NOMO-1 treated with dmso at 0.1 percent for 144 hours (cell line): ENCODE measurements around the gene TENT5A.
"Not testable (repeated sequence)": the region's sequence is repeated elsewhere in the genome, so short reads cannot be mapped to it uniquely, and the experiment has no call there.

Source experiments
- DNase-seq: peaks from one replicate; lab custom pipeline; 2025; ENCODE audit not compliant: unreplicated experiment; lab: John Stamatoyannopoulos, UW

The TENT5A gene

DNA sequence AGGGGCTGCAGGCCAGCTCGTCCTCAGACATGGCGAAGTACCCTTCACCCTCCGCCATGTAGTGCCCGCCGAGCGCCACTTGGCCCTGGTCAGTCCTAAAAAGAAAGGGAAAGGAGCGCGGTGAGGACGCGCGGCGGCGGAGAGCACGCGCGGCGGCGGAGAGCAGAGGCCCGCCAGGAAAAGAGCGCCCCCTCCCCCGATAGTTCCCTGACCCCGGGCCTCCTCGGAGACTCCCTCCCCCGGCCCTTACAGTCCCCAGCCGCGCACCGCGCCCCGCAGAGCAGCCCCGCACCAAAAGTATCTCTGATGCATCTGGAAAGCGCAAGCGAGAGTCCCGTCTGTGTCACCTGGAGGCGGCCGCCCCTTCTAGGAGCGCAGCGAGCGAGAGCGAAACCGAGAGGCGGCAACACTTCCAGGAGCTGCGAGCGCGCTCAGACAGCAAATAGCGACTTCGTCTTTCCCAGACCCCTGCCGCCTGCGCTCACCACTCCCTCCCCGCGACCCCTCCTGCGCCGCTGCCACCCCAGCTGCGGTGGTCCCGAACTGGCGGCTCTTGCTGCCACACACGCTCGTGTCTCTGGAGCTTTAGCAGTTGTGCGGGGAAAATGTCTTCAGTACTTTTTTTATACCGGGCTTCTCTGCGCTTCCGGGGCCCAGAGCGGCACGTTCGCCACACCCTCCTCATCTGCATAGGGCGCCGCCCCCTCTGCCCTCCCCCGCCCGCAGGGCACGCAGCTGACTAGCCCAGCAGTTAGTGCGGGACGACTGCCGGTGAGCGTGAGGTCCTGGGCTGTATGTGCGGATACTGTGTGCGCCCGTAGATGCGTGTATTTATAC is at the start of gene TENT5A:
TENT5A (minus strand) TSS at position 598 of the 837 bp plus-strand sequence; CDS start at position 58, 540 bp downstream.
- peak; percentile 93 for DNase-seq

- no peak for DNase-seq
These were observed 49.0 kb upstream of the TENT5A start for GRCh38 chr6:81801489-81801888.

GRCh38 chr6:81800666-81801065 is 48.2 kb upstream of the TENT5A start:
- DNase-seq = no peak

- no peak for DNase-seq
These were observed 46.8 kb upstream of the TENT5A start for GRCh38 chr6:81799323-81799722.

GRCh38 chr6:81797591-81797990 is 45.1 kb upstream of the TENT5A start:
- DNase-seq = no peak

- no peak for DNase-seq
These were observed 43.4 kb upstream of the TENT5A start for GRCh38 chr6:81795890-81796289.

GRCh38 chr6:81793821-81794475 is 41.5 kb upstream of the TENT5A start:
- DNase-seq = no peak

DNA sequence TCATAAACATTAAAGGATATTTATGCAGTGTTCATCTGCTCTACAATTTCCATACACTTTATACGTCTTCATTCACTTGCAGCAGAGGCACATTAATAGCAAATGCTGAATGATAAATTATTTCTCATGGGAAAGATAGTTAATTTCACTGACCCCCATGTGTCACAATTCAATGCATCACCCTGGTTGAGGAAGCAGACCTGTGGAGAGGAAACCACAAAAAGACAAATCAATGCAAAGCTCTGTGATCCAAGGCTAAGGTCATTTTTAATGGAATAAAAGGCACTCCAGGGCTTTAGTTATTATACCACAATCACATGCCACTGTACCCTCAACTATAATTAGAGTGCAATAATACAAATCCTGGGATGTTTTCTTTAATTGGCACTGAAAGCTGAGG is 40.3 kb upstream of the TENT5A start:
- DNase-seq = no peak

GRCh38 chr6:81791756-81792155 is 39.3 kb upstream of the TENT5A start:
- no peak for DNase-seq

DNA sequence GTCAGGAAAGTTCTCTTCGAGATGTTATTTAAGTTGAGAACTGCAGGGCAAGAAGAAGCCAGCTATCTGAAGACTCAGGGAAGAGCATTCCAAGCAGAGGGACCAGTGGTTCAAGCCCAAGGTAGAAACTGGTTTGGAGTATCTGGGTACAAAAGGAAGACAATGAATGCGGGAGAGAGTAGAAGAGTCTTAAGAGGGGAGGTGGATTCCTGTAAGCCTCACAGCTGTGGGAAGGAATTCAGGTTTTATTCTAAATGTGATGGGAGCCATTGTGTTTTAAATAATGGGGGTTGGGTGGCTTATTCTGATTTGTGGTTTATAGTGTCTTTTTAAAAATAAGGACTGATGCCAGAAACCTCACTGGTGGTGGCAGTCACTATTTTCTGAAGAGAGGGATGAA is 37.6 kb upstream of the TENT5A start:
- DNase-seq = no peak

DNA sequence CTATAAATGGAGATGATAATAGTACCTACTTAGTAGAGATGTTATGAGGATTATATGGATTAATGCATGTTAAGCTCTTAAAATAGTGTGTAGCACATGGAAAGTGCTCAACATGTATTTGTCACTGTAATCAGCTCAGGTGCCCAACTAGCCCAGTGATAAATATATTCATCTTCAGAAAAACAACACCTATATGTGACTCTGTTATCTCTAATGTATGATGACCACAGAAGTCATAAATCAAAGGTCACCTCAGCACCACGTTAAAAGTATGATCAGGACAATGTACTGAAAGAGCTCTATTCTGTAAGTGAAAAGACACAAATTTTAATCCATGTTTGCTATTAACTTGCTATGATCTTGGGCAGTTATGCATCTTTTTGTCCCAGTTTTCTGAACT is 36.8 kb upstream of the TENT5A start:
- DNase-seq = no peak

GRCh38 chr6:81788748-81789147 is 36.3 kb upstream of the TENT5A start:
- no peak for DNase-seq

DNA sequence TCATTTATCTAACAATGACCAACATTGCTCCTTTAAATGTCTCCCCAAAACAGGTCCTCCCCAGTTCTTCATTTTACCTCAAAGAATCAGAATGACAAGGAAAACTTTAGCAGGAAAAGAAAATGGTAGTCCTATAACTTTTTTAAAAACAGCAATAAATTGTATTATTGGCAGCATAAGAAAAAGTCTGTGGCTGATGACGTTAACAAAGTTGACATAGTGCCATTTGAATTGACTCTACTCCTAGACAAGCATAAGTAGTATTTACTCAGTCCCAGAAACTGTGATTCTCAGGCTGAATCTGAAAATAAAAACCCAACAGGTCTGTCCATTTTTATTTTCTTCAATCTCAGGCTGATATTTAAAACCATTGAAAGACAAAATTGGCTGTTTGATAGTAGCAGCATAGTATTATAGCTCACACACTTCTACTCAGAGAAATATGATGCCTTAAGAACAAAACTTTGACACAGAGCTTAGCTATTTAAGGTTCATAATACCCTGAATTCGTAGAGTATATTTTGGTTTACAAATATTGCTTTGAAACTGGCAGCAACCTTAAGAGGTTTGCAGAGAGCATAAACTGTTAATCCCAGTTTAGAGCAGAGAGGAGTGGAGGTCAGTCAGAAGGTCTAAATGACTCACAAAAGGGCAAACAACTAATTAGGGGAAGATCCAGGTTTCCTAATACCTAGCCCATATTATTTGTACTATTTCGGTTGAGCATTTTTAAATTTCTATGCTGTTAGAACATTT is 35.0 kb upstream of the TENT5A start:
- DNase-seq = no peak

- no peak for DNase-seq
These were observed 33.7 kb upstream of the TENT5A start for GRCh38 chr6:81786150-81786549.

DNA sequence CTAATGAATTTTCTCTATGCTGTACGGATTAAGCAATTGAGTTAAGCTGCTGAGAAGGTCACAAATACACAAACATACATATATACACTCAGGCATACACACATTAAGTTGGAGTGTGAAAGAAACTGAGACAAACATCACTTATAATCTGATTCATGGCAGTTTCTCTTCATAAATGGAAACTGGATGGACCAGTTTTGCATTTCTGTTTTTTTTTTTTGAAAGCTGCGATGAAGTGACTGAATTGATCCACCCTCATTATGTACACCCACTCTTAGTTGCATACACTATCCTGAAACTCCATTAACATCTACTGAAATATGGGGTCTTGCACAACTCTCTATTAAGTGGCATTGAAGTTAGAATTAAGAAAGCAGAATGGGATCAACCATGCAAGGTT is 32.9 kb upstream of the TENT5A start:
- DNase-seq = no peak

- DNase-seq = no peak
These were observed 31.4 kb upstream of the TENT5A start for GRCh38 chr6:81783893-81784292.

- DNase-seq = no peak
These were observed 29.1 kb upstream of the TENT5A start for GRCh38 chr6:81781624-81782023.

- no peak for DNase-seq
These were observed 25.2 kb upstream of the TENT5A start for GRCh38 chr6:81777586-81778268.

GRCh38 chr6:81776219-81776618 is 23.7 kb upstream of the TENT5A start:
- not testable (repeated sequence) for DNase-seq

- DNase-seq = no peak
These were observed 22.1 kb upstream of the TENT5A start for GRCh38 chr6:81774542-81774941.

GRCh38 chr6:81773887-81774286 is 21.4 kb upstream of the TENT5A start:
- DNase-seq = no peak
